ENCODE data around the gene UCN2.

GRCh38 chr3:48593337-48593736 lies 29.8 kb upstream of the UCN2 start:
- TF ChIP-seq, protein P1, sequence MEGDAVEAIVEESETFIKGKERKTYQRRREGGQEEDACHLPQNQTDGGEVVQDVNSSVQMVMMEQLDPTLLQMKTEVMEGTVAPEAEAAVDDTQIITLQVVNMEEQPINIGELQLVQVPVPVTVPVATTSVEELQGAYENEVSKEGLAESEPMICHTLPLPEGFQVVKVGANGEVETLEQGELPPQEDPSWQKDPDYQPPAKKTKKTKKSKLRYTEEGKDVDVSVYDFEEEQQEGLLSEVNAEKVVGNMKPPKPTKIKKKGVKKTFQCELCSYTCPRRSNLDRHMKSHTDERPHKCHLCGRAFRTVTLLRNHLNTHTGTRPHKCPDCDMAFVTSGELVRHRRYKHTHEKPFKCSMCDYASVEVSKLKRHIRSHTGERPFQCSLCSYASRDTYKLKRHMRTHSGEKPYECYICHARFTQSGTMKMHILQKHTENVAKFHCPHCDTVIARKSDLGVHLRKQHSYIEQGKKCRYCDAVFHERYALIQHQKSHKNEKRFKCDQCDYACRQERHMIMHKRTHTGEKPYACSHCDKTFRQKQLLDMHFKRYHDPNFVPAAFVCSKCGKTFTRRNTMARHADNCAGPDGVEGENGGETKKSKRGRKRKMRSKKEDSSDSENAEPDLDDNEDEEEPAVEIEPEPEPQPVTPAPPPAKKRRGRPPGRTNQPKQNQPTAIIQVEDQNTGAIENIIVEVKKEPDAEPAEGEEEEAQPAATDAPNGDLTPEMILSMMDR (conservative IDR thresholded peaks at IDR 0.05; ENCODE audit: low read length) = no peak
- TF ChIP-seq EZH2phosphoT487 (IDR thresholded peaks at IDR 0.05; ENCODE audit: borderline replicate concordance) = no peak
